Measurements from ENCODE around the gene ETNPPL.

The ETNPPL gene

GRCh38 chr4:108709234-108709633 lies 53.6 kb downstream of the ETNPPL start:
- no peak for DNase-seq (ENCODE audit: low read depth in 2 of 2)

GRCh38 chr4:108706289-108706688 lies 56.6 kb downstream of the ETNPPL start:
- no peak for TF ChIP-seq CTCF (IDR thresholded peaks at IDR 0.05; ENCODE audit: low read depth, low read length)
- no peak for DNase-seq (ENCODE audit: low read depth in 2 of 2)
- H3K4me3 ChIP-seq (replicated peaks in 1 of 2; ENCODE audit: low read depth in 2 of 2, low read length in 2 of 2) = no peak overlapping the region

More at GRCh38 chr4:108709234-108709633, 53.6 kb downstream of the ETNPPL start:
- H3K4me3 ChIP-seq (replicated peaks in 1 of 2; ENCODE audit: low read depth in 2 of 2, low read length in 2 of 2) = no peak overlapping the region
- no peak for TF ChIP-seq CTCF (IDR thresholded peaks at IDR 0.05; ENCODE audit: low read depth, low read length)

- no peak overlapping the region for H3K4me3 ChIP-seq (replicated peaks in 1 of 2; ENCODE audit: low read depth in 2 of 2, low read length in 2 of 2)
- no peak for TF ChIP-seq CTCF (IDR thresholded peaks at IDR 0.05; ENCODE audit: low read depth, low read length)
- DNase-seq (ENCODE audit: low read depth in 2 of 2) = no peak
These were observed 58.9 kb downstream of the ETNPPL start for GRCh38 chr4:108703966-108704365.

GRCh38 chr4:108703370-108703769 lies 59.5 kb downstream of the ETNPPL start:
- no peak for DNase-seq (ENCODE audit: low read depth in 2 of 2)
- no peak overlapping the region for H3K4me3 ChIP-seq (replicated peaks in 1 of 2; ENCODE audit: low read depth in 2 of 2, low read length in 2 of 2)
- TF ChIP-seq CTCF (IDR thresholded peaks at IDR 0.05; ENCODE audit: low read depth, low read length) = no peak

GRCh38 chr4:108702960-108703359 lies 59.9 kb downstream of the ETNPPL start:
- no peak for DNase-seq (ENCODE audit: low read depth in 2 of 2)

GRCh38 chr4:108700081-108700757 lies 62.6 kb downstream of the ETNPPL start:
- no peak overlapping the region for H3K4me3 ChIP-seq (replicated peaks in 1 of 2; ENCODE audit: low read depth in 2 of 2, low read length in 2 of 2)
- TF ChIP-seq CTCF (IDR thresholded peaks at IDR 0.05; ENCODE audit: low read depth, low read length) = no peak
- peak; percentile 52 to 66 for DNase-seq (ENCODE audit: low read depth in 2 of 2)

More at GRCh38 chr4:108702960-108703359, 59.9 kb downstream of the ETNPPL start:
- no peak for TF ChIP-seq CTCF (IDR thresholded peaks at IDR 0.05; ENCODE audit: low read depth, low read length)
- H3K4me3 ChIP-seq (replicated peaks in 1 of 2; ENCODE audit: low read depth in 2 of 2, low read length in 2 of 2) = no peak overlapping the region

GRCh38 chr4:108696160-108696559 lies 66.7 kb downstream of the ETNPPL start:
- TF ChIP-seq CTCF (IDR thresholded peaks at IDR 0.05; ENCODE audit: low read depth, low read length) = no peak
- DNase-seq (ENCODE audit: low read depth in 2 of 2) = no peak
- H3K4me3 ChIP-seq (replicated peaks in 1 of 2; ENCODE audit: low read depth in 2 of 2, low read length in 2 of 2) = no peak overlapping the region
